Skeletal muscle tissue (tissue), 4 donors: ENCODE data around the gene THSD7A. TPM values are rescaled to one million over a fixed set of nuclear protein-coding genes. Genes with fewer than 3 reads are reported as not detected.

Experiments used
- H3K27ac ChIP-seq: one replicate; pipeline ENCODE4 v1.7.0; 2013; ENCODE audit warnings: mild to moderate bottlenecking, low read depth, low read length, inconsistent platforms
- H3K27me3 ChIP-seq, 3 donors: one replicate each; pipeline ENCODE4 v1.7.0; 2013; ENCODE audit warnings: low read length in 3 of 3; ENCODE audit not compliant: control insufficient read depth in 3 of 3, insufficient read depth in 3 of 3
- H3K36me3 ChIP-seq, 3 donors: one replicate each; pipeline ENCODE4 v1.7.0; 2013; ENCODE audit warnings: low read length in 3 of 3; ENCODE audit not compliant: control insufficient read depth in 3 of 3, insufficient read depth in 3 of 3
- H3K4me1 ChIP-seq, 3 donors: one replicate each; pipeline ENCODE4 v1.7.0; 2013; ENCODE audit warnings: low read length in 3 of 3, mild to moderate bottlenecking in 3 of 3; ENCODE audit not compliant: control insufficient read depth in 3 of 3, insufficient read depth in 3 of 3
- H3K4me3 ChIP-seq, 3 donors: one replicate each; pipeline ENCODE4 v1.7.0; 2013; ENCODE audit warnings: low read length in 3 of 3
- H3K9ac ChIP-seq, 3 donors: one replicate each; pipeline ENCODE4 v1.7.0; 2013; ENCODE audit warnings: low read length in 3 of 3, mild to moderate bottlenecking in 3 of 3, moderate library complexity in 2 of 3, low read depth in 1 of 3
- H3K9me3 ChIP-seq, 3 donors: one replicate each; pipeline ENCODE4 v1.7.0; 2013; ENCODE audit warnings: low read length in 3 of 3; ENCODE audit not compliant: control insufficient read depth in 3 of 3
- total RNA-seq: library from RNA; depleted of rRNA; stranded (reverse); fragments of >200 nt; gene quantifications from one replicate; pipeline ENCODE4 v1.2.3, GENCODE V29; 2014
- donor health status: Osteomylitis.

The THSD7A gene
- total RNA-seq, 1 donor from 2014 or later: 4.7 TPM

- no peak overlapping the region for H3K4me3 ChIP-seq
- H3K27ac ChIP-seq: no peak overlapping the region
- no peaks in the 10 kb centered on the region for H3K27me3 ChIP-seq
- H3K36me3 ChIP-seq: no peaks in the 10 kb centered on the region
- no peaks in the 10 kb centered on the region for H3K4me1 ChIP-seq
- no peak overlapping the region for H3K9ac ChIP-seq
- no peaks in the 10 kb centered on the region for H3K9me3 ChIP-seq
Observed at GRCh38 chr7:11551470-11551869, 280.5 kb downstream of the THSD7A start.

- H3K36me3 ChIP-seq: no peaks in the 10 kb centered on the region
- H3K9ac ChIP-seq: no peak overlapping the region
- no peaks in the 10 kb centered on the region for H3K9me3 ChIP-seq
- H3K27ac ChIP-seq: no peak overlapping the region
- no peak overlapping the region for H3K4me3 ChIP-seq
- no peaks in the 10 kb centered on the region for H3K27me3 ChIP-seq
- no peaks in the 10 kb centered on the region for H3K4me1 ChIP-seq
Observed at GRCh38 chr7:11548532-11548931, 283.5 kb downstream of the THSD7A start.

DNA sequence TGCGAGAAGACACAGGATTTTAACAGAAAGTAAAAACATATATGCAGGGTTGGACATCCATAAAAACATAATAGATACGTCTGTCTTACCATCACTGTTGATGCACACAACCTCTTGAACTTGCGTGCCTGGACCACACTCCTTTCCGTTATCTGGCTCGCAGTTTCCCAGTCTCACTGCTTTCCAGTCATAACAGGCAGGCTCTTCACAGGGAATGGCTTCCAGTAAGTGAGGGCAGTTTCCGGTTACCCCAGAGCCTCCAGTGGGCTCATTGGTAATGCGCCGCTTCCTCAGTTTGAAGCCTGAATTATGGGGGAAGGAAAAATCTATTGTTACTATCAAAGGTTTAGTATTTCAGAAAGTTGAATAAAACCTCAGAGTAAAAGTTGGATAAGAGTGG, 290.7 kb downstream of the THSD7A start:
- Histone ChIP-seq H3K4me3 (no peak overlapping the region), H3K27me3 (no peaks in the 10 kb centered on the region), H3K9ac (no peak overlapping the region), H3K9me3 (no peaks in the 10 kb centered on the region), H3K4me1 (no peaks in the 10 kb centered on the region), H3K27ac (no peak overlapping the region), H3K36me3 (no peaks in the 10 kb centered on the region)

DNA sequence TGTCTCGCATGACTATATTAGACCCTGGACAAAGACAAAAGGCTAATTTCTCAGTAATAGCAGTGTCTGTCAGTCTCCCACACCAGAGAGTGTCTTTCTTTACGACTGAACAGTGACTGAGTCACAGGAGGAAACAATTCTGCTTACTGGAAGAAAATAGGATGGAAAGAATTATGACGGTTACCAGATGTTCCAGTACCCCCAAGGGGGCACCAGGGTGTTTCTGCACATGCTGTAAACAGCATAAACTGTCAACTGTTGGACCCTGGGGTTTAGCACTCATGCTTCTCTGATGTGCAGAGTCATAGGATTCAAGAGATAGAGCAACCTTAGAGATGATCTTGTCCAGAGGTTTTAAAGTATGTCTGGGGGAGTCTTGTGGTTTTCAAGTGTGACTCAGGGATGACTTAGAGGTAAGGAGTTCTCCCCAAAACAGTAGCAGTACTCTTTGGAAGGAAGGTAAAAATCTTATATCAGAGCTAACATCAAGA, 291.7 kb downstream of the THSD7A start:
- Histone ChIP-seq H3K27ac (peak overlapping the region; percentile 34), H3K27me3 (no peaks in the 10 kb centered on the region), H3K4me3 (no peak overlapping the region), H3K9ac (no peak overlapping the region), H3K9me3 (no peaks in the 10 kb centered on the region), H3K4me1 (no peaks in the 10 kb centered on the region), H3K36me3 (no peaks in the 10 kb centered on the region)

GRCh38 chr7:11539853-11540252, 292.1 kb downstream of the THSD7A start:
- H3K9ac ChIP-seq: no peak overlapping the region
- H3K27ac ChIP-seq: peak overlapping the region; percentile 34
- H3K4me3 ChIP-seq: no peak overlapping the region
- H3K4me1 ChIP-seq: no peaks in the 10 kb centered on the region
- H3K27me3 ChIP-seq: no peaks in the 10 kb centered on the region
- H3K36me3 ChIP-seq: no peaks in the 10 kb centered on the region
- H3K9me3 ChIP-seq: no peaks in the 10 kb centered on the region

- Histone ChIP-seq H3K36me3 (no peaks in the 10 kb centered on the region), H3K4me1 (no peaks in the 10 kb centered on the region), H3K9ac (no peak overlapping the region), H3K4me3 (no peak overlapping the region), H3K9me3 (no peaks in the 10 kb centered on the region), H3K27ac (no peak overlapping the region), H3K27me3 (no peaks in the 10 kb centered on the region)
Observed at GRCh38 chr7:11538751-11539299, 293.2 kb downstream of the THSD7A start.

- no peak overlapping the region for H3K9ac ChIP-seq
- no peak overlapping the region for H3K27ac ChIP-seq
- no peaks in the 10 kb centered on the region for H3K4me1 ChIP-seq
- H3K9me3 ChIP-seq: no peaks in the 10 kb centered on the region
- no peaks in the 10 kb centered on the region for H3K27me3 ChIP-seq
- no peak overlapping the region for H3K4me3 ChIP-seq
- H3K36me3 ChIP-seq: no peaks in the 10 kb centered on the region
Observed at GRCh38 chr7:11533229-11533820, 298.7 kb downstream of the THSD7A start.

- no peaks in the 10 kb centered on the region for H3K9me3 ChIP-seq
- H3K4me3 ChIP-seq: no peak overlapping the region
- no peaks in the 10 kb centered on the region for H3K27me3 ChIP-seq
- H3K4me1 ChIP-seq: no peaks in the 10 kb centered on the region
- H3K36me3 ChIP-seq: no peaks in the 10 kb centered on the region
- no peak overlapping the region for H3K9ac ChIP-seq
- no peak overlapping the region for H3K27ac ChIP-seq
Observed at GRCh38 chr7:11529382-11529781, 302.6 kb downstream of the THSD7A start.

DNA sequence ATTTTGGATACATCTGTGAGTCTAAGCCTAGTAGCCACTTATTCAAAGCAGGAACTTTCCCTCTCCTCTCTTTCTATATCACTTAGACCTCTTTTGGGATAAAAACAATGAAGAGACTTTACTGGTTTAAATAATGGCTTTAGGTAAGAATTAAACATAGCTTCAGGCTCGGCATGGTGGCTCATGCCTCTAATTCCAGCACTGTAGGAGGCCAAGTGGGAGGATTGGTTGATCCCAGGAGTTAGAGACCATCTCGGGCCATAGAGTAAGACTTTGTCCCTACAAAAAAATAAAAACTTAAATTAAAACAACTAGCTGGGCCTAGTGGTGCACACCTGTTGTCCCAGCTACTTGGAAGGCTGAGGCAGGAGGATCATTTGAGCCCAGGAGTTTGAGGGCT, 304.3 kb downstream of the THSD7A start:
- Histone ChIP-seq H3K36me3 (no peaks in the 10 kb centered on the region), H3K4me1 (no peaks in the 10 kb centered on the region), H3K9me3 (no peaks in the 10 kb centered on the region), H3K9ac (no peak overlapping the region), H3K27ac (no peak overlapping the region), H3K27me3 (no peaks in the 10 kb centered on the region), H3K4me3 (no peak overlapping the region)

GRCh38 chr7:11524476-11525397, 307.3 kb downstream of the THSD7A start:
- H3K9me3 ChIP-seq: no peaks in the 10 kb centered on the region
- no peaks in the 10 kb centered on the region for H3K4me1 ChIP-seq
- no peak overlapping the region for H3K27ac ChIP-seq
- H3K9ac ChIP-seq: no peak overlapping the region
- no peaks in the 10 kb centered on the region for H3K27me3 ChIP-seq
- H3K4me3 ChIP-seq: peak overlapping the region in 1 of 3 donors; percentile 9
- H3K36me3 ChIP-seq: no peaks in the 10 kb centered on the region
